Fibroblast of skin of abdomen (primary cell): ENCODE results near the gene SLIT1.

Experiments used
- DNase-seq: peaks from one replicate; pipeline ENCODE4 v3.0.0-alpha.2; 2013

The SLIT1 gene

DNA sequence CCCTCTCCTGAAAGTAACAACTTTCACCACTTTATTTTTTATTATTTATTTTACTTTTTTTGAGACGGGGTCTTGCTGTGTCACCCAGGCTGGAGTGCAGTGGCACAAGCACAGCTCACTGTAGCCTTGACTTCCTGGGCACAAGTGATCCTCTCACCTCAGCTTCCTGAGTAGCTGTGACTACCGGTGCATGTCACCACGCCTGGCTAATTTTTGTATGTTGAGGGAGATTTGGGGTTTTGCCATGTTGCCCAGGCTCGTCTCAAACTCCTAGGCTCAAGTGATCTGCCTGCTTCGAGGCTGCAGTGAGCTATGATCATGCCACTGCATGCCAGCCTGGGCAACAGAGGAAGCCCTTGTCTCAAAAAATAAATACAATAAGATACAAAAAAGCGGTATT, 14.9 kb upstream of the SLIT1 start:
- DNase-seq: no peak

DNA sequence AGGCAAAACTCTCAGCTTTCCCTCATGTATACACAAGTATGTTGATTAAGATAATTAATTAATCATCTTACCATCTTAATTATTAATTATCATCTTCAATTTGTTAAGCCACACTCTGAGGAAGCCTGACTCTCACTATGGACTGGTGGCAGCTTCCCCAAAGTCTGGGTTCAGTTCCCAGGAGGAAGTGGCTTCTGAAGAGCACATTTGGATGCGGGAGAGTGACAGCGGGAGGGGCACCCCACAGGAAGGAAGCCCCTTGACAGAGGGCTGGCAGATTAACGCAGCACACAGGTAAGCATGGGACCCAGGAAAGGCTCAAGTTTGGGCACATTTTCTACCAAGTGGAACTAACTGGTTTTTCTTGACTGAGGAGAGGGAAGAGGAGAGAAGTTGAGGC, 13.4 kb upstream of the SLIT1 start:
- no peak for DNase-seq

DNA sequence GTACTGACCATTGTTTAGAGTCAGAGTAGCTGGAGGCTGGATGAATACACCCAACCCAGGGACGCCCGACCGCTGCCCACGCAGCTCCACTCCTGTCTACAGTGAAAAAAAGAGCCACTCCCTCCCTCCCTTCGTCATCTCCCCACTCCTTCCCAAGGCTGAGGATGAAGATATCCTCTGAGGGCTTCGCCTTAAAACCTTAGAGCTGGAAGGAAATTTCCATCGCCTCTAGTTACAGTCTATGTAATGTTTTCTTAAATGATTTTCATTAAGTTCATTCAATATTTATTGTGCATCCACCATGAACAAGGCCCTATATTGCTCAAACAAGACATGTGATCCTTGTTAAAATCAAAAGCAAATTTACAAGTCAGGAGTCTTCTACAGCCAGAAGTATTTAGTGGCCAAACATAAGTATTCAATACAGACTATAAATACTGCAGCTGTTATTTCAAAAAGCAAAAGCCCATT, 11.3 kb upstream of the SLIT1 start:
- no peak for DNase-seq

DNA sequence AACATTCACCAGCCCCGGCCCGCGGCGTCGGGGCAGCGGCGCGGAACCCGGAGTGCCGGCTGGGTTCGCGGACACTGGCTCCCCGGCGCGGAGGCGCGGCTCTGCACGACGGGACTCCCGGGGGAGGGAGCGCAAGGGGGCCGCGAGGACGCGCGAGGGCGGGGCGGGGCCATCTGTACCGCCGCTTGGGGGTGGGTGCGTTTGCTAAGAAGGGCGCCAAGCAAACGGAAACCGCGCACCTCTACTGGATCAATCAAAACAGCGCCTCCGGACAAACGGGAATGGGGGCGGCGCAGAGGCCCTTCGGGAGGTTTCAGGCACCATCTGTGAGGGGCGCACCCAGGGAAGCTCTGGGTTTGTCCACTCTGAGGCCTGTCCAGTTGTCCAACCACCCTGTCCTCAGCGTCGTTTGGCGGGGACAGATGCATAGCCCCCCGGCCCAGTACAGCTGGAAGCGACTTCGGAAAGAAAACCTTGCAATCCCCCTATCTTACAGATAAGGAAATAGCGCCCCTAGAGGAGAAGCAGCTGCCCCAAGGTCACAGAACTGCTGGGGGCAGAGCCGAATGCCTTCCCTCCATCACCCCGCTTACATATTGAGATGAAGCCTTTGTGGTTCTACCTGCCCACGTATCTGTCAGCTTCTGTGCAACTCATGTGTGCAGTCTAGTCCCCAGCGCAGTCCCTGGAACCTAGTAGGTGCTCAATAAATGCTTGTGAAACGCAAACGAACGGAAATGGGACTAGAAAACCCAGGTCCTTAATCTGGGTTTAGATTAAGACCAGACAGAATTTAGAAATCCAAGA, 10.7 kb upstream of the SLIT1 start:
- DNase-seq: peak; percentile 38

DNA sequence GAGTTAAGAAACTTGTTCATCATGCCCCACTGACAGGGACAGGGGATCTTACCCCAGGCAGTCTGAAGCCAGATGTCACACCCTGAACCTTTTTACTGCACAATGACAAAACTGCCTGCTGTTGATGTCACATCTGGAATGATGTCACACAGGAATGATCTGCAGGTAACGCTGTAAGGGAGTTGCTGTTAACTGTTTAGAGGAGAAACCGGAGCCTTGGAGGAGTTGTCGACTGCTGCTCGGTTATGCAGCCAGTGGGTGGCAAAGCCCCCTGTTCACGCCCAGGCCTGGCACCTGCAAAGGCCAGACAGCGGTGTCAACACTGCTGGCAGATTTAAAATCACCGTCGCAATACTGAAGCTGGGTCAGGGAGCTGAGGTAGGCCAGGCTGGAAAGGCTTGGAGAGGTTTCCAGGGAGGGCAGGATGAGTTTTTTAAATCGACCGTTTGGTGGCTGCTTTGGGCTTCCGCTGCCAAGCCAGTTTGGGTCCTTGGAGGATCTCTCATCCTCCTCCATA, 10.0 kb upstream of the SLIT1 start:
- no peak for DNase-seq

DNA sequence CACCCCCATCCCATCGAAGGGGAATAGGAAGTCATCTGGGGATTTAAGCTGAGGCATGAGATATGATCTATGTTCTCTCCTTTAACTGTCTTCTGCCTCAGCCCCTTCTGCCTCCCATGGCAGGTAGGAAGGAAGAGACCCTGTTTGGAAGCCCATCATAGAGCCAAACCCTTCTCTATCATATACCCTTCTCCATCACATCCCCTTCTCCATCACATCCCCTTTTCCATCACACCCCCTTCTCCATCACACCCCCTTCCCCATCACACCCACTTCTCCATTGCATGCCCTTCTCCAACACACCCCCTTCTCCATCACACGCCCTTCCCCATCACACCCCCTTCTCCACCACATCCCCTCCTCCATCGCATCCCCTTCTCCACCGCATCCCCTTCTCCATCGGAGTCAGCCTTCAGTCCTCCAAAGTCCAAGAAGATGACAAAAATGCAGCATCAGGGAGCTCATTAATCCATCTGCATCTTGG, 7.2 kb upstream of the SLIT1 start:
- DNase-seq: no peak

DNA sequence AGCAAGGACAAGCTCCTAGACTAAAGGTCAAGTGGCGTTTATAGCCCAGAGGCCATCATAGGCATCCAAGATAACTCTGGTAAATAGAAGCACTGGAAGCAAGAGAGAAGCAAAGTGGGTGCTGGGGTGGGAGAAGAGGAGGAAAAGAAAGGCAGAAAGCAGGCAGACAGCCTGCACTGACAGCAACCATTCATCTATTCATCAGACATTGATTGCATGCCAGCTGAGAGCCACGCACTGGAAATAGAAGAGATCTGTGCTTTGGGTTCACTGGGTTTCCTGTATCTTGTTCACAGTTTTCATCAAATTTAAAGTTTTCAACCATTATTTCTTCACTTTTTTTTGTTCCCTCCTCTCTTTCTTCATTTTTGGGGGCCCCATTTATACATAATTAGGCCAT, 4.7 kb upstream of the SLIT1 start:
- no peak for DNase-seq

DNA sequence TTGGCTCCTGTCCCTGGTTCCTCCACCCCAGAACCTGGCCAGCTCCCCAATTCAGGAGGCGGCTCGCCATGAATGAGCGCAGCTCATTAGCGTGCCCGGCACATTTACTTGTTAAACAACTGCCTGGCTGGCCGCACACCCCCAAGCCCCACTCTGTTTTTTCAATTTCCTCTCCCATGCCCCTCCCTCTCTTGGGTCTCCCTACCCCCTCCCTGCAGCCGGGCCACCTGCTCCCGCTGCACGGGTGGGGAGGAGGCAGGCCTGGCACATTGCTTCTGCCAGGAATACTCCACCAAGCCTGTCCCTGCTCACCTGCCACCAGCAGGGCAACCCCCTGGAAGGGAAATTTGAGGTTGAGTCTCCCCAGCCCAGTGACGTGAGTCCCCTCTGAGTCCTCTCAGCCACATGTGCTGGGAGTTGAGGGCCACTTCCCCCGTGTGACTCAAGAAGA, 2.5 kb upstream of the SLIT1 start:
- DNase-seq: no peak

DNA sequence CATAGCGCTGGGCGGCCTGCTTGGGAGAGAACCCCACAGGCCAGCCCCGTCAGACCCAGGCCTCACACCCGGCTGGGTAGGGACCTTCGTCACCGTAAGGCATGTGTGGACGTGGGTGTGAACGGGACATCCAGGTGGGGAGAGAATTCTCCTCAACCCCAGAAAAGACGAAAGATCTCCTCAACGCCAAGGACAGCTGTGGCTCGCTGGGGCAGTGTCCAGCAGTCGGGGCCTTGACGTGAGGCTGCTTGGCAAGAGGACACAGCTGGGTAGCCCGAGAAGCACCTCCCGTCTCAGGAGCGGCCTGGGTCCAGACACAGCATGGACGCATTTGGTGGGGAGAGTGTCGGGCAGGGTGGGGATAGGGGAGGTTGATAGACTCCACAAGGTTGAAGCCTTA, 1.2 kb upstream of the SLIT1 start:
- DNase-seq: no peak

DNA sequence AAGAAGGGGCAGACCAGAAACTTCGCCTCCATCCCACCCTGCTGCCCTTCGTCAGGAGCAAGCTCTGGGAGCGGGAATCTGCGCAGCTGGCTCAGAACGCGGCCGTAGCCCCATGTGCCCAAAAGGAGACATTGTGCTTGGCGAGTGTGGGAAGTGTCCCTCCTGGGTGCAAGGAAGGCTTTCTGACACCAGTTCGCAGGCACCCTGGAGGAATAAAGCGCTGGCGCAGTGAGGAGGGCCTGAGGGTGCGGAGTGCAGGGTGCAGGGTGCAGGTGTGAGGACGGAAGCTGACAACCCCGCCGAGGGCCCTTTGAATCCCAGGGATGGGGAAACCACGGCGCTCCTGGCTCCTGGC, 811 bp downstream of the SLIT1 start:
- no peak for DNase-seq

DNA sequence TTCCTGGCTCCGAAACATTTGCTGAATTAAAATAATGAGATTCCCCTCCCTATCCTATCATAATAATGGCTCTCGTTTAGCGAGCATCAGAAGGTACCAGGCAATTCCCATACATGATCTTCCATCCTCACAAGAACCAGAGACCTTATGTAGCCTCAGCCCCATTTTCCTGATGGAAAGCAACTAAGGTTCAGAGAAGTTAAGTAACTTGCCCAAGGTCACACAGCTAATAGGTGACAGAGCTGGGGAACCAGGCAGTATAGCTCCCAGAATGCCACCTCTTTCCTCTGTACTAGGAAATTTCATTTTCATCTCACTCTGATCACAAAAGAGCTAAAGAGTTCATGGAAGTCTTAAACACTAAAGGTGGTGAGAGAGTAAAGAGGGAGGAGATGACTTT, 2.4 kb downstream of the SLIT1 start:
- no peak for DNase-seq

DNA sequence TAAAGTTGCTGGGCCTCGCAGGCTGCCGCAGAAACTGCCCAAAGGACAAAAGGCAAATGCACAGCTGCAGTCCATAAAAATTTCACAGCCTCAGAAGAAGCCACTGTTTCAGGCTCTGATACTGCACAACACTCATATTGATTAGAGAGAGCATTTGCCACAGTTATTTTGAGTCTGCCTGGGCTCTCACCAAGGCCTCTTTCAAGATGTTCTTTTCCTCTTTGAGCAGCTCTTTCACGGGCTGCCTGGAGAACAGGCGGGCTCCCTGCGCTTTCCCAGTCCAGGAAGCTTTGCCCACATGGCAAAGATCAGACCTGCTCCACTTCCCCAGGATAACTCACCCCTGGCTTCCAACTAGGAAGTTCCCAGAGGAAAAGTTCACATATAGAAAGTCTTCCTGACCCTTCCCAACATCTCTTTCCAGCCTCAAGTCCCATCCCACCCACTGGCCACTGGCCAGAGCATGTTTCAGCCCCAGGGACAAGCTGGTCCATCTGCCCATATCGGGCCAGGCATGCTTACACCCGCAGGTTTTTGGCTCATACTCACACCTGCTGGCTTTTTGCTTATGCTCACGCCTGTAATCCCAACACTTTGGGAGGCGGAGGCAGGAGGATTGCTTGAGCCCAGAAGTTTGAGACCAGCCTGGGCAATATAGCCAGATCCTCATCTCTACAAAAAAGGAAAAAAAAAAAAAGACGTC, 3.3 kb downstream of the SLIT1 start:
- no peak for DNase-seq

DNA sequence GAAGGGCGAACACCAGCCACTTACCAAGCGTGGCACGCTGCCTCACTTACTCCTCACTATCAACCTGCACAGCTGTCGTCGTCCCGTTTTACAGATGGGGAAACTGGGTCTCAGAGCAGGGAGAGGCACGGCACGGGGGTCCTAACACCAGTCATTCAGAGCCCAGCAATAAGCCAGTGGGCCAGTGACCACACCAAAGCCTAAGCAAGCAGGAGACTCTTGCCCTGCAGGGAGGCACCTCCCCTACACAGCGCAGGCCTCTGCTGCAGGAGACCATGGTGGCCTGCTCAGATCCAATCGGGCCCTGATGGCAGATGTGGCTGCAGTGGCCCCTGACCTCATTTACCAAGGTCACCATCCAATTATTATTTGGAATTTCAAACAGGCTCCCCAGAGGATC, 4.8 kb downstream of the SLIT1 start:
- no peak for DNase-seq

DNA sequence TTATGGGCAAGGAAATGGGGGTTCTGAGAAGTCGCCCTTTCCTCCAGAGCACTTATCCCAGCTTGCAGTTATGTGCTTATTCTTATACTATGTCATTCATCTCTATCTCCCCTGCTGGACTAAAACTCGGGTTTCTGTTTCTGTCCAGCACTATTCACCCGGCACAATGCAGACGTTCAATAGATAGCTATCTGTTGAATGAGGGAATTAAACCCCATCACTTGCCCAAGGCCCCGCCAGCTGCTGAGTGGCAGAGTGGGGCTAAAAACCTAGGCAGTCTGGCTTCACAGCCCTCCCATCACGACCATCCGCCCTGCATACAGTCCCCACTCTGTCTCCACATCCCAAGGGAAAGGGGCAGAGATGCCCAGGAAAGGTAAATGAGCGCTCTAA, 5.4 kb downstream of the SLIT1 start:
- DNase-seq: no peak

DNA sequence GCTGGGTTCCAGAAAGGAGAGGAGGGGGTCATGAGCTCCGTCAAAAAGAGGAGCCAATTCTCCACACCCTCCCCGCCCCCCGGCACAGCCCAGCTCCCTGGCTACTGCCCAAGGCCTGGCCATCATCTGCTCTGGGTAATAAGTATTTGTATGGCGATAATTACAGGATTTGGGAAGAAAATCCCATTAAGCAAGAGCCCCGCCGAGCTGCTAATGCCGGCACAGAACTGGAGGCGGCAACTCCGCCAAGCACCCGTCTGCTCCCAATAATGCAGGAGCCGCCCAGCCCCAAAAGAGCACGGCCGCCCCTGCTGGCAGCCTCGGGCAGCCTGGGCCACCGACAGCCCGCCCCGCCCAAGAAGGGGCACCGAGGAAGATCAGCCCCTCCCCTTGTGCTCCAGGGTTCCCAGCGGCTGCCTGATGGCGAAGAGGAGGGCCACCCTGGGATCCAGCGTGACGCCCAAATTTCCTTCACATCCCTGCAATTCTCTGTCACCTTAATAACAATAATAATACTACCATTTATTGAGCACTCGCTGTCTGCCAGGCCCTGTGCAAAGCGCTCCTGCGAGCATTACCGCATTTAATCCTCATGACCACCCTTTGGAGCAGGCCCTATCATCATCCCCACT, 5.9 kb downstream of the SLIT1 start:
- no peak for DNase-seq

DNA sequence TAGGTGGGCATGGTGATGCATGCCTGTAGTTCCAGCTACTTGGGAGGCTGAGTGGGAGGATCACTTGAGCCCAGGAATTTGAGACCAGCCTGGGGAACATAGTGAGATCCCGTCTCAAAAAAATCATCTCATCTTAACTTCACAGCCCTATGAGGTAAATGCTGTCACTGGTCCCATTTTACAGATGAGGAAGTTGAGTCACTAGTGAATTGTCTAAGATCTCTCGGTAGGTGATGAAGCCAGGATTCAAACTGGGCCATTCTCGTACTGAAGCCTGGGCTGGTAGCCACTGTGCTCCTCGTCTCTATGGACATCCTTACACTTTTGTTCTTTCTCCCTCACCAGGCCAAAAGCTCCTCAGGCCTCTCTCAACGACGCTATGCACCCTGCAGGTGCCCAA, 6.4 kb downstream of the SLIT1 start:
- no peak for DNase-seq

DNA sequence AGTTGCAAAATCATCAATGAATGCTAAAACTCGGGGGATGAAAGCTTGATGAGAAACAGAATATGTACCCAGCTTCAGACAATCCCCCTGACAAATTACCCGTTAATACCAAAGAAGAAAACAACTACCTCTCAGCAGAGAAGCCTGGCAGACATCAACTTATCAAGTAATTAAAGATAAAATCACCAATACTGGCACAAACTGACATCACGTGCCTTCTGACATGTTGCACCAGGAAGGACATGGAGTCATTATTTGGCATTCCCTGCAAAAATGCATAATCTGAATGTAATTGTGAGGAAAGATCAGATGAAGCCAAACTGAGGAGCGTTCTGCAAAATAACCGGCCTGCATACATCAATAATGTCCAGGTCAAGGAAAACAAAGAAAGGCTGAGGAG, 7.7 kb downstream of the SLIT1 start:
- DNase-seq: no peak

DNA sequence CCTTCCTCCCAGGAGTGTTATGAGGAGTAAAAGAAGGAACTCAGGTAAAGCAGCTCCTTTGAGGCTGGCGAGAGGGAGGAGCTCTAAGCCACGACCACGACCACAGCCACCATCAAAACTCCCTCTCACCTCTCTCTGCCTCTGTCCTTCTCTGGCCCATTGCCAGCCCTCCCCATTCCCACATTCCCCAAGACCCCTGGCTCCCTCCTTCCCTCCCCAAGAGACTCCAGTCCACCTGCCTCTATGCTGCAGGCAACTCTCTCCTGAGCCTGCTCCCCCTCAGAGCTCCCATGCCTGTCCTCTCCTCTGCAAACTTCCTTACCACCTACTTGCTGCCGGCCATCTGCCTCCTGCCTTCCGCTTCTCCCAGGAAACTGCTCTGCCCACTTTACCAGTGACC, 9.5 kb downstream of the SLIT1 start:
- DNase-seq: no peak

DNA sequence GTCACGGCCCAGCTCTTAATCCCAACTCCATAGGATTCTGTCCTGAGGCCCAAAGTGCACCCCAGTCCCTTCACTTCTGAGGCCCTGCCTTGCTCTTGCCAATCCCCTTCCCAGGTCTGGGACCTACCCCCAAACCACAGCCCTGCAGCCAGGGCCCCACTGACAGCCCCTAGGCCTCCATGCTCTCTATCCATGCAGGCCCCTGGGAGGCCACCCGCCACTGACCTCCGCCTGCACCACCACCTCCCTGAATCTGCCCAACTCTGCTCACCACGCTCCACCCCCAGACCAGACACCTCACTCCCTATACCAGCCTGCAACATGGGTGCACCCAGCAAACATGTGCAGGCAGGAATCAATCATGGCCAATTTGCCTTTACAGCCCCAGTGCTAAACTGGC, 10.2 kb downstream of the SLIT1 start:
- DNase-seq: no peak

DNA sequence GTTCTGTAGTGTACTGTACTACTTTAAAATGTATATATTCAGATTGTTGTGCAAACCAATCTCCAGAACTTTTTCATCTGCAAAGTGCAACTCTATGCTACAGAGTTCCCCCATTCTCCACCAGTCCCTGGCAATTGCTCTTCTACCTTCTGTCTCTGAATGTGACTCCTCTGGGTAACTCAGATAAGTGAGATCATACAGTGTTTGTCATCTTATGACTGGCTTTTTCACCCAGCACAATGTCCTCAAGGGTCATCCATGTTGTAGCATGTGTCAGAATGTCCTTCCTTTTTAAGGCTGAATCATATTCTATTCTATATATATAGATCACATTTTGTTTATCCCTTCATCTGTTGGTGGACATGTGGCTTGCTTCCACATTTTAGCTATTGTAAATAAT, 10.8 kb downstream of the SLIT1 start:
- no peak for DNase-seq

DNA sequence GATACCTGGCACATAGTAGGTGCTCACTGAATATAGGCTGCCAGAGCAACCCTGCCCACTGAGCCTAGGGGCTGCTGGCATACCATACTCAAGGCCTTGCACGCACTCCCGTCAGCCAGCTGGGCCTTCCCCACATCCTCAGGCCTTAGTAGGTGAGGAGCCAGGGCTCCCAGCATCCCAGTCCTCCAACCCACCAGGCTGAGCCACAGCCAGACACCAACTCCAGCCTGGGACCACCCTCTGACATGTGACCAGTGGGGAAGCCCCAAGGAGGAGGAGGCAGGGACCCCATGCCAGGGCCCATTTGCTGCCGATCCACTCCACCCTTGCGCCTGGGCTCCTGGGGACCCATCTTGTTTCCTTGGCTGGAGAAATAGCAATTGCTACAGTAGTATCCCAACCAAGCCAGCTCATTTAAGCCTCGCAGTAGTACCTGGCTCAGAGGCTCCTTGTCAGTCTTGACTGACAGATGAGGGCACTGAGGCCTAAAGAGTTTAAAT, 11.4 kb downstream of the SLIT1 start:
- no peak for DNase-seq

DNA sequence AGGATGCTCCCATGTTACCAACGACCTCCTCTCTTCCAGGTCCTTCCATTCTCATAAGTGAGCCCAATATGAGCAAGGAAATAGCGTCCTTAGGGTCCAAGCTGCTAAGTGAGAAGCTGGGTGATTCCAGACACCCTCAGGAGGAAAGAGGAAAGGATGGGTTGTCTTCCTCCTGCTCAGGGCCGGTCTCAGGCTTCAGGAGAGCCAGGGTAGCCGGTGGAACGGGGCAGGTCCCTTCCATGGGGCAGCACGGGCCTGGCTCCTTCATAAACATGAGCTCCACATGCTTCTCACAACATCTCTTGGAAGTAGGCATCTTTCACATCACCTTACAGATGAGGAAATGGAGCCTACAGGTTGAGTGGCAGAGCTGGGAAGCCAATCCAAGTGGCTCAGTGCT, 12.7 kb downstream of the SLIT1 start:
- DNase-seq: no peak

DNA sequence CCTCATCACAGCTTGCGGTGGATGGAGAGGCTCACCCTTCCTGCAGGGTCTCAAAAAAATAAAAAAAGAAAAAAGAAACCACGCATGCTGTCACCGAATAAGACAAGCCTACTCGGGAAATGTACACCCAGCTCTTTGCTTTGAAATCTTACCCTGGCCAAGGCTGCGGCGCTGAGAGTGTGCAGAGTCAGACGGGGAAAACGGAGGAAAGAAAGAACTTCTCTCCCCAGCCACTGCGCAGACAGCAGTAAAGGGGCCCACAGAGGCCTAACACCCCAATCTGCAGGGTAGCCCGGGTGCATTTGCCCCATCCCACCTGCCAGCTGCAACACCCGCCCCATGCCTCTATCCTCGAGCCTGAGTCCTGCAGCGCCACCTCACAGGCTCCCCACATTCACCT, 14.8 kb downstream of the SLIT1 start:
- DNase-seq: no peak
